HG03342 (cell line): ENCODE measurements around the gene PXDC1.
"Not testable (repeated sequence)": the region's sequence is repeated elsewhere in the genome, so short reads cannot be mapped to it uniquely, and the experiment has no call there.

Experiments used
- ATAC-seq: cut with Tn5 transposase; IDR thresholded peaks from one replicate; pipeline ENCODE4 v1.9.1; 2021; ENCODE audit warnings: mild to moderate bottlenecking, moderate library complexity; ENCODE audit not compliant: unreplicated experiment

Gene PXDC1

DNA sequence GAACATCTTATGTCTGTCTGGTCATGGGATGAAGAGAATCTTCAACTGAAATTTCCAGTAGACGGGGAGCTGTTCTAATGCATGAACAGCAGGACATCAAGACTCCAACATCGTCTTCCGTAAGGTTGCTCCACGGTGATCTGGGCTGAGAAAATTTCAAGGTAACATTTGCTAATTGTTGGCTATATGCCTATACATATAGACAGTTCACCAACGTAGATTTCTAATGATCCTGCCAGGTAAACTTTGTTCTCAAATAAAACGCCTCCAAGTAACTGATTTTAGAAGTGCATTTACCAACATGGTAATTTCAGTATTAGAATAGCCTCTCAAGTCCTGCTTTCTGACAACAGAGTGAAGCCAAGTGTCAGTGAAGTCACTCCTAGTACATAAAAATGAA is 11.3 kb upstream of the PXDC1 start:
- no peak for ATAC-seq

GRCh38 chr6:3762359-3762758 is 10.8 kb upstream of the PXDC1 start:
- no peak for ATAC-seq

DNA sequence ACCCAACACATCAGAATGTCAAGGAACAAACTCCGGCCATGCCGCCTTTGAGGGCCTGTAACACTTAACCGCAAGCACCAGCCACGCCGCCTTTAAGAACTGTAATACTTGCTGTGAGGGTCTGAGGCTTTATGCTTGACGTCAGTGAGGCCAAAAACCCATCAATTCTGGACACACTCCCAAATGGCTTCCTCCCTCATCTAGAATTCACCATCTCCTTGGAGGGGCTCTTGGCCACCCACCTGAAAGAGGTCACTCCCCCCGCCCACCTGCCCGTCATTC is 10.4 kb upstream of the PXDC1 start:
- no peak for ATAC-seq

DNA sequence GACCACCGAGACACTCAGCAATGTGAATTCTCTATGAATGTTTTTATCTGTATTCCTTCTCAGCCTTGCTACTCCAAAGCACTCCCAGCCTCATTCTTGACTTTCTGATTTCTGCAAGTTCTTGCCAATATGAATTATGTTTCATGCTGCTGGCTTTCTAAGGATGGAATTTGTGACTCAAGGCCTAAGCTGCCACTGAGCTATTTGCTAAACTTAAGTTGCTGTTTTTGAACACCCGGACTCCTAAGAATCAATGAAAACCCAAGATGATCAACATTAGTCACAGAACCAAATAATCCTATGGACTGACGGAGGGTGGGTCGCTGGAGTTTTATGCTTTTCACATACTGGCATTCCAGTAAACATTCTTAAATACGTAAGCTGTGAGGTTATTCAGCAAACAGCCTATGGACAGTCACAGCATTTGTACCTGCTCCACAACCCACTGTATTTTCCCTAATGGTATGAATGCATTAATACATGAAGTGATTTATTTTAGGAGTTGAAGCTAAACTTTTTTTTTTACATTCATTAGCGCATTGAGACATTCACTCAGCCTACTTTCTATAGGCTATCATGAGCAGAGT is 8.2 kb upstream of the PXDC1 start:
- ATAC-seq, result no peak

GRCh38 chr6:3758842-3759144 is 7.3 kb upstream of the PXDC1 start:
- no peak for ATAC-seq

DNA sequence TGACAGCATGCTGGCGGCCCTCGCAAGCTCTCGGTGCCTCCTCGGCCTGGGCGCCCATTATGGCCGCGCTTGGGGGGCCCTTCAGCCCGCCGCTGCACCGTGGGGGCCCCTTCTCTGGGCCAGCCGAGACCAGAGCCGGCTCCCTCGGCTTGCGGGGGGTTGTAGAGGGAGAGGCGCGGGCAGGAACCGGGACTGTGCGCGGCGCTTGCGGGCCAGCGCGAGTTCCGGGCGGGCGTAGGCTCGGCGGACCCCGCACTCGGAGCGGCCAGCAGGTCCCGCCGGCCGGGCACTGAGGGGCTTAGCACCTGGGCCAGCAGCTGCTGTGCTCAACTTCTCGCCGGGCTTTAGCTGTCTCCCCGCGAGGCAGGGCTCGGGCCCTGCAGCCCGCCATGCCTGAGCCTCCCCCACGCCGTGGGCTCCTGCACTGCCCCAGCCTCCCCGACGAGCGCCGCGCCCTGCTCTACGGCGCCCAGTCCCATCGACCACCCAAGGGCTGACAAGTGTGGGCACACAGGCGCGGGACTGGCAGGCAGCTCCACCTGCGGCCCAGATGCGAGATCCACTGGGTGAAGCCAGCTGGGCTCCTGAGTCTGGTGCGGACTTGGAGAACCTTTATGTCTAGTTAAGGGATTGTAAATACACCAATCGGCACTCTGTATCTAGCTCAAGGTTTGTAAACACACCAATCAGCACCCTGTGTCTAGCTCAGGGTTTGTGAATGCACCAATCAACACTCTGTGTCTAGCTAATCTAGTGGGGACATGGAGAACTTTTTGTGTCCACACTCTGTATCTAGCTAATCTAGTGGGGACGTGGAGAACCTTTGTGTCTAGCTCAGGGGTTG is 6.7 kb upstream of the PXDC1 start:
- ATAC-seq, result not testable (repeated sequence)

GRCh38 chr6:3757241-3757641 is 5.7 kb upstream of the PXDC1 start:
- no peak for ATAC-seq

GRCh38 chr6:3756546-3756945 is 5.0 kb upstream of the PXDC1 start:
- no peak for ATAC-seq

DNA sequence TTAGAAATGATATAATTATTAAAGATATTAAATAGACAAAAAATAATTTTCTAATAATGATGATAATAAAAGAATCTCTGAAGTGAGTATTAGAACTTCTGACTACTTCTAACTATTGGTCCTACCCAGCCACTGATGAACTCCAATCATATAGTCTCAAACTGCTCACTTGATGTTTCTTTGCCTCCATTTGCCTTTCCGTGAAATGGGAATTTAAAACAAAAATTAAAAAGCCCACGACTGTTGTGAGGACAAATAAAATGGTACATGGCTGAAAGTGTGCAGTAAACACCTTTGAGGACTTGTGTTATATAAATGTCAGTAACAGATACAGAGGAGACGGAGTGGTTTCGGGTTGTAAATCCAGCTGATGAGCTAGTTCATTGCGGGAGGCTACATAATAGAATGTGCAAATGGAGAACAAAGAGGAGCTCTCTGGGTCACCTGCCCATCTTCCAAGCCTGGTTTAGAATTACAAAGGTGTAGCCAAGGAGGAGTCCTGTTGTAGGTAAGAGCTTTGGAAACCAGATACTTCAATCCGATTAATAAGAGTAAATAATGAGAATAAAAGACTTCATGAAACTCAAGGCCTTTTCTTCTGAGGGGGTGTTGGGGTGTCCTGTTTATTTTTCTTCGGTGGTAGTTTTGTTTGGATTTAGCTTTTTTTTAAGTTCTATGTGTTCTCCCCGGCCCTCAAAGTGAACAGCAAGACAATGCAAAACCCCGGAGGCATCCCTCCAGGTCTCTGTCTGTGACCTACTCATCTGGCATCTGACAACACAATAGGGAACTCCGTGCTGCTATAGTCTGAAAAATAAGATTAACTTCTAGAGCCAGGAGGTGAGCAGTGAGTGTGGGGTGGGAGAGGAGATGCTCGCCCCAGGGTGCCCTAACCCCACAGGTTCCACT is 4.4 kb upstream of the PXDC1 start:
- no peak for ATAC-seq

DNA sequence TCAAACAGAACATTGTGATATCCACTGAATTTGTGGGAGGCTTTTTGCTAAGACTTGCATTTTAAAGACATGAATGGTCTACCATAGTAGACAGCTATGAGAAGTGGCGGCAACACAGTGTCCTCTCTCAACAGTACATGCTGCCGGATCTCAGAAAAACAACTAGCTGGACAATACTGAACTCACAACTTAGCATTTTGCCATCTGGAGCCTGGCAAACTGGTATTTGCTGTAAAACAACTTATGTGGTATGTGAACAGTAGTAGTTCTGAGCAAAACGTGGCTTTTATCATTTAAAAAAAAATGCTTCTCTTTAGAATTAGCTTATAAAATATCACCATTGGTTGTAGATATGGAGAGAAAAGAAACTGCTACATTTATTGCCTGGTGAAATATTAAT is 3.3 kb upstream of the PXDC1 start:
- no peak for ATAC-seq

DNA sequence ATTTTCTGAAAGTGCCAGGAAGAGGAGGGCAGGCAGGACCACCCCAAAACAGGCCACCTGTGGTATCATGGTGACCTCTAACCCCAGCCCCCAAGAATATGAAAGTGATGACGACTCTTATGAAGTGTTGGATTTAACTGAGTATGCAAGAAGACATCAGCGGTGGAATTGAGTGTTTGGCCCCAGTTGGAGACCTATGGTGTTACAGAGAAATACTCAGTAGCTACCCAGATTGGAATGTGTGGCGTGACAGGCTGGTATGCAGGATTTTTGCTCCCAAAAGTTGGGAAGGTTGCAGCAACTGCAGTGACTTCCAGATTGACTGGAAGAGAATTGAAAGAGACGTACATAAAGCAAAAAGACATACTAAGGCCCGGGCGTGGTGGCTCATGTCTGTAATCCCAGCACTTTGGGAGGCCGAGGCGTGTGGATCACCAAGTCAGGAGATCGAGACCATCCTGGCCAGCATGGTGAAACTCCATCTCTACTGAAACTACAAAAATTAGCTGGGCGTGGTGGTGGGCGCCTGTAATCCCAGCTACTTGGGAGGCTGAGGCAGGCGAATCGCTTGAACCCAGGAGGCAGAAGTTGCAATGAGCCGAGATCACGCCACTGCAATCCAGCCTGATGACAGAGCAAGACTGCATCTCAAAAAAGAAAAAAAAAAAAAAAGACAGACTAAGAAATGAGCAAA is 2.7 kb upstream of the PXDC1 start:
- not testable (repeated sequence) for ATAC-seq

- no peak for ATAC-seq
Measured at GRCh38 chr6:3753228-3753835, 1.8 kb upstream of the PXDC1 start.

GRCh38 chr6:3752531-3753227 is 1.2 kb upstream of the PXDC1 start:
- ATAC-seq, result no peak

DNA sequence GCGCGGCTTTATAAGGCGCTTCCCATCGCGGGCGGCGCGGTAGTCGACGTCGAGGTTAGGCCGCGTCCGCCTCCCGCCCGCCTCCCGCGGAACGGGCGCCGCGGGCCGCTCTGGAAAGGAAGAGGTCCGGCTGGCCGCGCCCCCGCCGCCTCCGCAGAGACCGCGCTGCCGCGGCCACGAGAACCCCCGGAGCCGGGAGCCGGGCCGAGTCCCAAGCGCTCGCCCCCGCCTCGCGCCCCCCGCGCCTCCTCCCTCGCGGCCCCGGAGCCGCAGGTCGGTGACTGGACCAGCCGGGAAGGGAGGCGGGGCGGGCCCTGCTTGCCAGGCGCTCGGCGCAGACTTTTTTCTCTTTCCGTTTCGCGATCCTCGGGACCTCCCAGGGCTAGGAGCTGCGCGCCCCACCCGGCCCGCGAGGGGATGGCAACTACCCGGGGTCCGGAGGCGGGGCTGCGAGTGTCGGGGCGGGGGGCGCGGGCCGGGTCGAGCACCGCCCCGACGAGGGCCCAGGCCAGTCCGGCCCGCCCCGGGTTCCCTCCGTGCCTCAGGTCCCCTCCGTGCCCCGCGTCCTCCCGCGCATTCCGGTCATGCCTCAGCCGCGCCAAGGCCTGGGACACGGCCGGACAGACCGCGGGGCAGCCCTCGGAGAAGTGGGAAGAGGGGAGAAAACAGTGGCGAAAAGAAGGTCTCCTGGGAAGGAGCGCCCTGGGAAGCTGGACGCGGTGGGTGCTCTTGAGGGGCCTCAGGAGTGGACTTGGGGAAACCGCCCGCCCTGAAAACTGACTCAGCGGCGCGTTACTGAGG is 417 bp upstream of the PXDC1 start:
- ATAC-seq, result peak; percentile 72

- ATAC-seq, result no peak
Measured at GRCh38 chr6:3750317-3751076, 1.0 kb downstream of the PXDC1 start.

GRCh38 chr6:3749977-3750316 is 1.6 kb downstream of the PXDC1 start:
- no peak for ATAC-seq

DNA sequence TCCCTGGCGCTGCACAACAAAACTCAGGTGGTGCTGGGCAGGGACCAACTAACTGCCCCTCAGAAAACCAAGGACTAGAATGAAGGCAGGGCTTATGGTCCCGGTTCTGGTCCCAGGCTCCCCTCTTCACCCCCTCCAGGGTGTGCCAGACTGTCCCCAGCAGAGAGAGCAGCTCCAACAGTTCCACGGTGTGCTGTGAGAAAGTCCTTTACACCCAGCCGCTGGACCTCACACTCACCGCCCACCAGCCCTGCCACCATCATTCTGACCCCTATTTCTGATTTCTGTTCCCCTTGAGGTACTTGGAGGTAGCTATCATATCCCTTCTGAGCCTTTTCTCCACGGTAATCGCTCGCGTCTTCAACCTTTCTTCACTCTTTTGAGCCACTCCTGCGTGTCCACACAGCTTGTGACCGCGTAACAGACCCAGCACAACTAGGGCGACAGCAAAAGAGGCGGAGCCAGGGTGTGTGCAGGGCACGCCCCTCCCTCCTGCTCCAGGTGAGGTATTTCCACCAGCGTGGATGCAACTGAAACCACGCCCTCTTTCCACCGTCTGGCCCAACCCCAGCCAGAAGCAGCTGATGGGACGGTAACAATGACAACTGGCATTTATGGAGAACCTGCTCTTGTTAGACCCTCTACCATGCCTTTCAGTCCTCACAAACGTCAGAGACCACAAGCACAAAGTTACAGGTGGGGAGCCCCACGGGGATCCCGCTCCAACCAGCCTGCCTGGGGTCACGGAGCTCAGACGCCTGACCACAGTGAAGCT is 2.3 kb downstream of the PXDC1 start:
- no peak for ATAC-seq
